ENCODE measurements around the gene USP35. TPM values are rescaled to one million over a fixed set of nuclear protein-coding genes. Genes with fewer than 3 reads are reported as not detected.

USP35 gene
- total RNA-seq, 1 experiment from 2014 or later = 10.6 TPM

- peak; percentile 73; the same call in 1 of the 2 replicates for TF ChIP-seq ARID4B (CRISPR knock-in tag; IDR thresholded peaks at IDR 0.05; ENCODE audit: borderline replicate concordance)
- no peak for TF ChIP-seq MXD4 (CRISPR knock-in tag; IDR thresholded peaks at IDR 0.05; ENCODE audit: borderline replicate concordance)
- peak; percentile 47; the same call in 1 of the 2 replicates for TF ChIP-seq FOXJ3 (CRISPR knock-in tag; IDR thresholded peaks at IDR 0.05; ENCODE audit: borderline replicate concordance)
- no peak for TF ChIP-seq TEAD4 (CRISPR knock-in tag; IDR thresholded peaks at IDR 0.05)
- TF ChIP-seq, protein P1, sequence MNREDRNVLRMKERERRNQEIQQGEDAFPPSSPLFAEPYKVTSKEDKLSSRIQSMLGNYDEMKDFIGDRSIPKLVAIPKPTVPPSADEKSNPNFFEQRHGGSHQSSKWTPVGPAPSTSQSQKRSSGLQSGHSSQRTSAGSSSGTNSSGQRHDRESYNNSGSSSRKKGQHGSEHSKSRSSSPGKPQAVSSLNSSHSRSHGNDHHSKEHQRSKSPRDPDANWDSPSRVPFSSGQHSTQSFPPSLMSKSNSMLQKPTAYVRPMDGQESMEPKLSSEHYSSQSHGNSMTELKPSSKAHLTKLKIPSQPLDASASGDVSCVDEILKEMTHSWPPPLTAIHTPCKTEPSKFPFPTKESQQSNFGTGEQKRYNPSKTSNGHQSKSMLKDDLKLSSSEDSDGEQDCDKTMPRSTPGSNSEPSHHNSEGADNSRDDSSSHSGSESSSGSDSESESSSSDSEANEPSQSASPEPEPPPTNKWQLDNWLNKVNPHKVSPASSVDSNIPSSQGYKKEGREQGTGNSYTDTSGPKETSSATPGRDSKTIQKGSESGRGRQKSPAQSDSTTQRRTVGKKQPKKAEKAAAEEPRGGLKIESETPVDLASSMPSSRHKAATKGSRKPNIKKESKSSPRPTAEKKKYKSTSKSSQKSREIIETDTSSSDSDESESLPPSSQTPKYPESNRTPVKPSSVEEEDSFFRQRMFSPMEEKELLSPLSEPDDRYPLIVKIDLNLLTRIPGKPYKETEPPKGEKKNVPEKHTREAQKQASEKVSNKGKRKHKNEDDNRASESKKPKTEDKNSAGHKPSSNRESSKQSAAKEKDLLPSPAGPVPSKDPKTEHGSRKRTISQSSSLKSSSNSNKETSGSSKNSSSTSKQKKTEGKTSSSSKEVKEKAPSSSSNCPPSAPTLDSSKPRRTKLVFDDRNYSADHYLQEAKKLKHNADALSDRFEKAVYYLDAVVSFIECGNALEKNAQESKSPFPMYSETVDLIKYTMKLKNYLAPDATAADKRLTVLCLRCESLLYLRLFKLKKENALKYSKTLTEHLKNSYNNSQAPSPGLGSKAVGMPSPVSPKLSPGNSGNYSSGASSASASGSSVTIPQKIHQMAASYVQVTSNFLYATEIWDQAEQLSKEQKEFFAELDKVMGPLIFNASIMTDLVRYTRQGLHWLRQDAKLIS (CRISPR knock-in tag; IDR thresholded peaks at IDR 0.05; ENCODE audit: borderline replicate concordance) = peak; percentile 88; the same call in 1 of the 2 replicates
- TF ChIP-seq MLX (CRISPR knock-in tag; IDR thresholded peaks at IDR 0.05) = no peak
- TF ChIP-seq TCF7 (CRISPR knock-in tag; IDR thresholded peaks at IDR 0.05; ENCODE audit: low read depth) = peak; percentile 71; the same call in 1 of the 2 replicates
- 0 out of 2 replicates have a peak, but pooled peaks have one; percentile 53 for TF ChIP-seq SMAD3 (CRISPR knock-in tag; IDR thresholded peaks at IDR 0.05; ENCODE audit: borderline replicate concordance)
- peak; percentile 82; the same call in 1 of the 2 replicates for TF ChIP-seq FOXP1 (CRISPR knock-in tag; IDR thresholded peaks at IDR 0.05; ENCODE audit: borderline replicate concordance)
- TF ChIP-seq ZNF671 (CRISPR knock-in tag; IDR thresholded peaks at IDR 0.05) = no peak
- TF ChIP-seq SMAD4 (CRISPR knock-in tag; IDR thresholded peaks at IDR 0.05) = no peak
- TF ChIP-seq, protein P2, sequence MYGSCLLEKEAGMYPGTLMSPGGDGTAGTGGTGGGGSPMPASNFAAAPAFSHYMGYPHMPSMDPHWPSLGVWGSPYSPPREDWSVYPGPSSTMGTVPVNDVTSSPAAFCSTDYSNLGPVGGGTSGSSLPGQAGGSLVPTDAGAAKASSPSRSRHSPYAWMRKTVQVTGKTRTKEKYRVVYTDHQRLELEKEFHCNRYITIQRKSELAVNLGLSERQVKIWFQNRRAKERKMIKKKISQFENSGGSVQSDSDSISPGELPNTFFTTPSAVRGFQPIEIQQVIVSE (CRISPR knock-in tag; IDR thresholded peaks at IDR 0.05; ENCODE audit: borderline replicate concordance) = no peak
- 0 out of 2 replicates have a peak, but pooled peaks have one; percentile 8 for TF ChIP-seq ZNF512 (CRISPR knock-in tag; IDR thresholded peaks at IDR 0.05; ENCODE audit: borderline replicate concordance)
- TF ChIP-seq MAX (CRISPR knock-in tag; IDR thresholded peaks at IDR 0.05) = peak; percentile 97
- TF ChIP-seq JUN (CRISPR knock-in tag; IDR thresholded peaks at IDR 0.05) = 0 out of 2 replicates have a peak, but pooled peaks have one; percentile 40
- no peak for TF ChIP-seq IRF2 (CRISPR knock-in tag; IDR thresholded peaks at IDR 0.05; ENCODE audit: borderline replicate concordance, low read depth)
- TF ChIP-seq MYBL2 (CRISPR knock-in tag; IDR thresholded peaks at IDR 0.05) = peak; percentile 94
- TF ChIP-seq JAZF1 (CRISPR knock-in tag; IDR thresholded peaks at IDR 0.05) = no peak
- TF ChIP-seq, protein P3, sequence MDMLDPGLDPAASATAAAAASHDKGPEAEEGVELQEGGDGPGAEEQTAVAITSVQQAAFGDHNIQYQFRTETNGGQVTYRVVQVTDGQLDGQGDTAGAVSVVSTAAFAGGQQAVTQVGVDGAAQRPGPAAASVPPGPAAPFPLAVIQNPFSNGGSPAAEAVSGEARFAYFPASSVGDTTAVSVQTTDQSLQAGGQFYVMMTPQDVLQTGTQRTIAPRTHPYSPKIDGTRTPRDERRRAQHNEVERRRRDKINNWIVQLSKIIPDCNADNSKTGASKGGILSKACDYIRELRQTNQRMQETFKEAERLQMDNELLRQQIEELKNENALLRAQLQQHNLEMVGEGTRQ (CRISPR knock-in tag; IDR thresholded peaks at IDR 0.05) = 0 out of 2 replicates have a peak, but pooled peaks have one; percentile 31
- no peak for TF ChIP-seq ELF4 (CRISPR knock-in tag; IDR thresholded peaks at IDR 0.05; ENCODE audit: low read depth)
- TF ChIP-seq, protein P4, sequence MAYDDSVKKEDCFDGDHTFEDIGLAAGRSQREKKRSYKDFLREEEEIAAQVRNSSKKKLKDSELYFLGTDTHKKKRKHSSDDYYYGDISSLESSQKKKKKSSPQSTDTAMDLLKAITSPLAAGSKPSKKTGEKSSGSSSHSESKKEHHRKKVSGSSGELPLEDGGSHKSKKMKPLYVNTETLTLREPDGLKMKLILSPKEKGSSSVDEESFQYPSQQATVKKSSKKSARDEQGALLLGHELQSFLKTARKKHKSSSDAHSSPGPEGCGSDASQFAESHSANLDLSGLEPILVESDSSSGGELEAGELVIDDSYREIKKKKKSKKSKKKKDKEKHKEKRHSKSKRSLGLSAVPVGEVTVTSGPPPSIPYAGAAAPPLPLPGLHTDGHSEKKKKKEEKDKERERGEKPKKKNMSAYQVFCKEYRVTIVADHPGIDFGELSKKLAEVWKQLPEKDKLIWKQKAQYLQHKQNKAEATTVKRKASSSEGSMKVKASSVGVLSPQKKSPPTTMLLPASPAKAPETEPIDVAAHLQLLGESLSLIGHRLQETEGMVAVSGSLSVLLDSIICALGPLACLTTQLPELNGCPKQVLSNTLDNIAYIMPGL (CRISPR knock-in tag; IDR thresholded peaks at IDR 0.05) = peak; percentile 34; the same call in 1 of the 2 replicates
Observed at GRCh38 chr11:78139422-78140391, 49.0 kb upstream of the USP35 start, which contains the start of gene ALG8 (continued).
